ENCODE results near the gene NTN3. TPM values are rescaled to one million over a fixed set of nuclear protein-coding genes. Genes with fewer than 3 reads are reported as not detected.

NTN3 gene
- total and polyA plus RNA-seq, 2 of the 8 experiments (the other 6 are each of a cell fraction or from before 2014, with no cell fraction given) = 0.30 to 0.34 TPM

DNA sequence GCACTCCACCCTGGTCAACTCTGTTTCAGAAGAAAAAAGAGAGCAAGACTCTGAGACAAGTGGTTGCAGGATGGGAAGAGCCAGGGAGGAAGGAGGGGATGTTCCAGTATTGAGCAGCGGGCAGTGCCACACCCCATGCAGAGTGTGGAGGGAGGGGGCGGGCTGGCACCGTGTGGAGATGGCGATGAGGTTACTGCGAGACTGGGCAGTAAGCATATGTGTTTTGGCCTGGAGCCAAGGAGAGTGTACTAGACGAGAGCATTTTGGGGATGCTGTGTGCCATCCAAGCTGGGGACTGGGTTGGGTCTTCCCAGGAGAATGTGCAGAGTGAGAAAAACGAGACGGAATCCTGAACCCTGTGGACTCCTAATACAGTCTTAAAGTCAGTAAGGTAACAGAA, 7.2 kb downstream of the NTN3 start:
- no peak overlapping the region for H3K56ac ChIP-seq (replicated peaks; ENCODE audit: insufficient read length, low read depth, low read length)
- peaks cover 2 to 23% (median 12%) of the 10 kb centered on the region in 4 experiments for H3K27me3 ChIP-seq (replicated peaks in 1 of 4; ENCODE audit: control insufficient read depth in 3 of 4, extremely low read depth in 1 of 4, insufficient read depth in 3 of 4, low read length in 3 of 4)
- no peak overlapping the region for H3K14ac ChIP-seq (ENCODE audit: insufficient read length)
- no peak overlapping the region for H3K18ac ChIP-seq (ENCODE audit: extremely low read depth, low read length)
- no peak overlapping the region for H4K8ac ChIP-seq (ENCODE audit: extremely low read depth, insufficient read depth, low read length)
- 0 out of 2 replicates have a peak overlapping the region, but pooled peaks have one; percentile 16 for H2BK15ac ChIP-seq (ENCODE audit: low read length)
- H3K79me1 ChIP-seq (ENCODE audit: low read depth, low read length) = peaks cover 23% of the 10 kb centered on the region
- FAIRE-seq (no peak), DNase-seq (ENCODE audit: low read depth in 1 of 2, low spot score in 2 of 2) (no peak)
- H2BK12ac ChIP-seq (ENCODE audit: low read depth, low read length) = no peak overlapping the region
- no peaks in the 10 kb centered on the region for H3K36me3 ChIP-seq (ENCODE audit: control insufficient read depth in 2 of 4, insufficient read depth in 4 of 4, low read length in 3 of 4)
- peaks cover 0 to 9% (median 2%) of the 10 kb centered on the region in 4 experiments; a peak in 5 of 7 replicates for H3K4me1 ChIP-seq (replicated peaks in 1 of 4; ENCODE audit: control insufficient read depth in 3 of 4, insufficient read depth in 4 of 4, low read length in 3 of 4)
- peaks cover 17% of the 10 kb centered on the region; the same call in 1 of the 2 replicates for H3K23me2 ChIP-seq (ENCODE audit: low read depth, low read length)
- no peak overlapping the region for H3K4me3 ChIP-seq (ENCODE audit: extremely low read depth in 1 of 4, insufficient read depth in 2 of 4, low read depth in 3 of 4, low read length in 4 of 4)
- H3K27ac ChIP-seq (ENCODE audit: low read depth, low read length) = no peak overlapping the region
- H3K4ac ChIP-seq (replicated peaks; ENCODE audit: insufficient read length, low read depth, low read length) = no peak overlapping the region
- H4K91ac ChIP-seq (replicated peaks; ENCODE audit: insufficient read length, low read length) = no peak overlapping the region
- WGBS, 2 experiments (ENCODE audit: extremely low coverage in 1 of 2, insufficient coverage in 1 of 2, insufficient read length in 1 of 2, insufficient replicate concordance in 2 of 2, low coverage in 1 of 2, low lambda C conversion rate in 2 of 2, missing lambda C conversion rate in 1 of 2) = 91% methylated on average over 8 of the region's 8 CpGs; no CpG with 5 or more reads in 1 of the 2 experiments
- ChIA-PET POLR2A (ENCODE audit: partially characterized antibody) (interaction anchor here (1.7 kb wide), 1 partner anchor 23 kb away, joined by 5 read pairs; no protein-coding TSS in a partner anchor), CTCF (ENCODE audit: partially characterized antibody) (interaction anchor here (1.0 to 2.8 kb wide), 4 partner anchors 18 to 338 kb away, joined by 3 to 15 read pairs (median 4); no protein-coding TSS in a partner anchor)
- no peak overlapping the region for H3K4me2 ChIP-seq (ENCODE audit: insufficient read depth in 1 of 2, low read depth in 2 of 2, low read length in 2 of 2)
- no peak overlapping the region for H2BK120ac ChIP-seq (replicated peaks; ENCODE audit: low read depth, low read length)
- H4K20me1 ChIP-seq (replicated peaks in 1 of 2; ENCODE audit: control insufficient read depth in 1 of 2, insufficient read depth in 2 of 2, low read length in 2 of 2) = peaks cover 9 to 14% of the 10 kb centered on the region in 2 experiments
- H2BK20ac ChIP-seq (ENCODE audit: low read length) = no peak overlapping the region
- no peak overlapping the region for H3K9ac ChIP-seq (replicated peaks in 1 of 4; ENCODE audit: extremely low read depth in 1 of 4, low read depth in 3 of 4, low read length in 3 of 4)
- H3K23ac ChIP-seq (ENCODE audit: insufficient read length) = no peak overlapping the region
- H4K5ac ChIP-seq (ENCODE audit: insufficient read length, low read depth, low read length) = no peak overlapping the region
- H2AFZ ChIP-seq (ENCODE audit: low read length) = no peak overlapping the region
- peaks cover 0 to 4% of the 10 kb centered on the region in 2 experiments; a peak in 1 of 4 replicates for H3K79me2 ChIP-seq (ENCODE audit: control insufficient read depth in 1 of 2, insufficient read depth in 2 of 2, low read length in 2 of 2)
- no peak overlapping the region for H2AK5ac ChIP-seq (ENCODE audit: low read depth, low read length)
- no peaks in the 10 kb centered on the region for H3K9me3 ChIP-seq (ENCODE audit: insufficient read depth in 2 of 2, low read depth in 1 of 2, low read length in 1 of 2)
- no peak overlapping the region for H2BK5ac ChIP-seq (ENCODE audit: low read depth, low read length)
- no peak for TF ChIP-seq FOSL1 (IDR thresholded peaks at IDR 0.05; ENCODE audit: insufficient read depth, low read depth, low read length)
- no peak for TF ChIP-seq KDM1A (IDR thresholded peaks at IDR 0.05; ENCODE audit: borderline replicate concordance, low read length)
- TF ChIP-seq EP300 (IDR thresholded peaks at IDR 0.05; ENCODE audit: borderline replicate concordance in 1 of 2, low read depth in 2 of 2, low read length in 2 of 2) = no peak
- no peak for TF ChIP-seq ASH2L (IDR thresholded peaks at IDR 0.05; ENCODE audit: low read length)
- TF ChIP-seq ATF2 (IDR thresholded peaks at IDR 0.05; ENCODE audit: low read length) = no peak
- TF ChIP-seq CTCF (IDR thresholded peaks at IDR 0.05; ENCODE audit: control extremely low read depth in 1 of 3, insufficient read depth in 1 of 3, low read depth in 1 of 3, low read length in 3 of 3) = no peak
- TF ChIP-seq SAP30 (IDR thresholded peaks at IDR 0.05; ENCODE audit: insufficient read depth, insufficient replicate concordance, low read length) = no peak
- no peak for TF ChIP-seq RFX5 (IDR thresholded peaks at IDR 0.05; ENCODE audit: borderline replicate concordance, low read depth, low read length)
